ENCODE measurements around the gene WSCD2.

DNA sequence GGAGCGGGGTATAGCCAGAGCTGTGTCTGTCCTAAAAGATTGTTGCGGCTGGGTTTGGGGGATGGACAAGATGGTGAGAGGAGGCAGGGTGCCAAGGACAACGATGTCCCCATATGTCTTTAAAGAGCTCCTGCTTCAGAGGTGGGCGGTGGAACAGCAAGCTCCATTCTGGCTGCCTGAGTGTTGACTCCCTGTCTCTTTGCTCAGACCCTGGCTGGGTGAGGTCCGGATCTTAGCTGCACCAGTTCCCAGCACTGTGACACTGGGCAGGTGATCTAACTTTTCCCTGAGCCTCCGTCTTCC is 8.3 kb upstream of the WSCD2 start:
- TF ChIP-seq, protein P1, sequence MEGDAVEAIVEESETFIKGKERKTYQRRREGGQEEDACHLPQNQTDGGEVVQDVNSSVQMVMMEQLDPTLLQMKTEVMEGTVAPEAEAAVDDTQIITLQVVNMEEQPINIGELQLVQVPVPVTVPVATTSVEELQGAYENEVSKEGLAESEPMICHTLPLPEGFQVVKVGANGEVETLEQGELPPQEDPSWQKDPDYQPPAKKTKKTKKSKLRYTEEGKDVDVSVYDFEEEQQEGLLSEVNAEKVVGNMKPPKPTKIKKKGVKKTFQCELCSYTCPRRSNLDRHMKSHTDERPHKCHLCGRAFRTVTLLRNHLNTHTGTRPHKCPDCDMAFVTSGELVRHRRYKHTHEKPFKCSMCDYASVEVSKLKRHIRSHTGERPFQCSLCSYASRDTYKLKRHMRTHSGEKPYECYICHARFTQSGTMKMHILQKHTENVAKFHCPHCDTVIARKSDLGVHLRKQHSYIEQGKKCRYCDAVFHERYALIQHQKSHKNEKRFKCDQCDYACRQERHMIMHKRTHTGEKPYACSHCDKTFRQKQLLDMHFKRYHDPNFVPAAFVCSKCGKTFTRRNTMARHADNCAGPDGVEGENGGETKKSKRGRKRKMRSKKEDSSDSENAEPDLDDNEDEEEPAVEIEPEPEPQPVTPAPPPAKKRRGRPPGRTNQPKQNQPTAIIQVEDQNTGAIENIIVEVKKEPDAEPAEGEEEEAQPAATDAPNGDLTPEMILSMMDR (optimal IDR thresholded peaks at IDR 0.05 in 1 of 3, IDR thresholded peaks at IDR 0.05 in 1 of 3, conservative IDR thresholded peaks at IDR 0.05 in 1 of 3; ENCODE audit: extremely low read depth in 1 of 3, insufficient read depth in 2 of 3, low read length in 3 of 3), result no peak
- TF ChIP-seq EZH2 (IDR thresholded peaks at IDR 0.05; ENCODE audit: low read length), result no peak
